Lower leg skin (tissue), 3 donors: ENCODE results near the gene NSFL1C.

Source experiments
- POLR2A ChIP-seq, 2 donors: fragments of 450-650 bp; IDR thresholded peaks; one replicate each; pipeline ENCODE4 v1.6.1; 2016 to 2017; ENCODE audit warnings: antibody characterized with exemption in 2 of 2, mild to moderate bottlenecking in 1 of 2, moderate library complexity in 1 of 2
- TF ChIP-seq, protein P1 (sequence below), 3 donors: fragments of 450-650 bp; IDR thresholded peaks; one replicate each; pipeline ENCODE4 v1.5.1; 2016; ENCODE audit warnings: antibody characterized with exemption in 3 of 3, mild to moderate bottlenecking in 3 of 3, moderate library complexity in 2 of 3

DNA sequence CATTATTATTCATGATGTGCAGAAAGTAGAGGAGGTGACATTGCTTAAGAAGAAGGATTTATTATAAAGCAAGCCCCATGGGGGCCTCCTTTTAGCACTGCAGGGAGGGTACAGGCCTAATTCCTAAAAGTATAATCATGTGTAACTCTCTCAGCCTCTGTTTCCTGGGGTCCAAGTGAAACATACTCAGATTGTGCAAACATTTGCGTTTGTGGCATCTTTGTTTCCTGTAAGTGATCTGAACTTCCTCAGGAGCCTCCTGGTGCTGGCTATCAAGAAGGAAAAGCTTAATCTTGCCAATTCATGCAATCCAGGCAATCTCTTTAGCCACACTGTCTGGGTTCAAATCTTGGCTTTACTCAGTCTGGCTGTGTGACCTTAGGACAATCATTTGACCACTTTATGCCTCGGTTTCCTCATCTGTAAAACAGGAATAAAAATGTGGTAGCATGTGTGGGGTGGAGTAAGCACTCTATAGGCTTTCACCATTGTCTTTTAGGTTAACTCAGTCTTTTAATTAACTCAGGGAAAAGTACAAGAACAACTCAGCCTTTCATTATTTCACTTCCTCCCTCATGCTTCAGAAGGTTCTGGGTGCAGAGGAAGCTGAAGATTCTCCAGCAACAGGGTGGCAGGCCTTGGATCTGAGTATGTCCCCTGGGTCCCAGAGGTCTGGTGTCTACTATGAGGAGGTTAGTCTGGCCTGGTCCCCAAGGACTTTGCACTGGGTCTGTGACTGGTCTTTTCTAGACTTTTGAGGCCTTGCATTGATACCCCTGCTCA, 25.4 kb upstream of the NSFL1C start:
- TF ChIP-seq, protein P1, sequence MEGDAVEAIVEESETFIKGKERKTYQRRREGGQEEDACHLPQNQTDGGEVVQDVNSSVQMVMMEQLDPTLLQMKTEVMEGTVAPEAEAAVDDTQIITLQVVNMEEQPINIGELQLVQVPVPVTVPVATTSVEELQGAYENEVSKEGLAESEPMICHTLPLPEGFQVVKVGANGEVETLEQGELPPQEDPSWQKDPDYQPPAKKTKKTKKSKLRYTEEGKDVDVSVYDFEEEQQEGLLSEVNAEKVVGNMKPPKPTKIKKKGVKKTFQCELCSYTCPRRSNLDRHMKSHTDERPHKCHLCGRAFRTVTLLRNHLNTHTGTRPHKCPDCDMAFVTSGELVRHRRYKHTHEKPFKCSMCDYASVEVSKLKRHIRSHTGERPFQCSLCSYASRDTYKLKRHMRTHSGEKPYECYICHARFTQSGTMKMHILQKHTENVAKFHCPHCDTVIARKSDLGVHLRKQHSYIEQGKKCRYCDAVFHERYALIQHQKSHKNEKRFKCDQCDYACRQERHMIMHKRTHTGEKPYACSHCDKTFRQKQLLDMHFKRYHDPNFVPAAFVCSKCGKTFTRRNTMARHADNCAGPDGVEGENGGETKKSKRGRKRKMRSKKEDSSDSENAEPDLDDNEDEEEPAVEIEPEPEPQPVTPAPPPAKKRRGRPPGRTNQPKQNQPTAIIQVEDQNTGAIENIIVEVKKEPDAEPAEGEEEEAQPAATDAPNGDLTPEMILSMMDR (IDR thresholded peaks at IDR 0.05), result no peak
- no peak for TF ChIP-seq POLR2A (IDR thresholded peaks at IDR 0.05)
